ENCODE measurements around the gene CTNNA3. TPM values are rescaled to one million over a fixed set of nuclear protein-coding genes. Genes with fewer than 3 reads are reported as not detected.

Gene CTNNA3
- total RNA-seq, 2 experiments from 2014 or later, result 0.30 TPM; not detected in 1

DNA sequence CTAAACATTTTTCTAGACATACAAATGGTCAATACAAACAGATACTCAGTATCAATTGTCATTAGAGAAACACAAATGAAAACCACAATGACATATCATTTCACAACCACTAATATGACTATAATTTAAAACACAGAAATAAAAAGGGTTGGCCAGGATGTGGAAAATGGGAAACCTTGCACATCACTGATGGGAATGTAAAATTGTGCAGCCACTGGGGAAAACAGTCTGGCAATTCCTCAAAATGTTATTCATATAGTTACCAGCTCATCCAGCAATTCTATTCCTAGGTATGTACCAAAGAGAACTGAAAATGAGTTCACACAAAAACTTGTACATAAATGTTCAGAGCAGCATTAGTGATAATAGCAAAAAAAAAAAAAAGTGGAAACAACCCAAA is 876.3 kb downstream of the CTNNA3 start:
- ATAC-seq, result no peak
- DNase-seq, result no peak
- H3K4me3 Mint-ChIP-seq, result no peak overlapping the region
- no peak overlapping the region for H3K27ac Mint-ChIP-seq
- intact Hi-C loops (cut with DNase I, micrococcal nuclease), result no loop called here
- H3K36me3 Mint-ChIP-seq (ENCODE audit: low read depth), result no peaks in the 10 kb centered on the region
- POLR2A ChIA-PET, result no interaction called here
- CTCF ChIA-PET, result no interaction called here
- H3K4me1 Mint-ChIP-seq, result no peaks in the 10 kb centered on the region
- no peaks in the 10 kb centered on the region for H3K9me3 Mint-ChIP-seq (ENCODE audit: low read depth)
- H3K27me3 Mint-ChIP-seq, result no peaks in the 10 kb centered on the region

DNA sequence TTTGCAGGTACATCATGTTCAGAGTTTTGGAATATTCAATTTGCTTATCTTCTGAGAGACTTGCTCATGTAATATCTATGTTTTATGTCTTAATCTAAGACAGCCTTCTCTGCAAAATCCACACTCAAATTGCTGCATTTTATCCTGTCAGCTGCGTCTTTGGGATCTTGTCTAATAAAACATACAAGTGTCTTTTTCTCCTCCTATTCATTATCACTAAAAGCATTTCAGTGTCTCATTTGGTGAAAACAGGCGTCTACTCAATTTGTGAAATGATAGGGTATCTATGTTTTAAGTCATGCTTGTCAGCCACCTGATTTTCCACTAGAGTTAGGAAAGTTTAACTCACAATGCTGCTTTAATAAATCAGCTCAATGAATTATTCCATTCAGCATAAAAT is 882.9 kb downstream of the CTNNA3 start:
- Mint-ChIP-seq H3K27me3 (no peaks in the 10 kb centered on the region), H3K4me1 (no peaks in the 10 kb centered on the region), H3K27ac (no peak overlapping the region), H3K36me3 (ENCODE audit: low read depth) (no peaks in the 10 kb centered on the region), H3K4me3 (no peak overlapping the region), H3K9me3 (ENCODE audit: low read depth) (no peaks in the 10 kb centered on the region)
- intact Hi-C loops (cut with DNase I, micrococcal nuclease), result no loop called here
- ChIA-PET POLR2A (no interaction called here), CTCF (no interaction called here)
- no peak for ATAC-seq
- DNase-seq, result no peak

DNA sequence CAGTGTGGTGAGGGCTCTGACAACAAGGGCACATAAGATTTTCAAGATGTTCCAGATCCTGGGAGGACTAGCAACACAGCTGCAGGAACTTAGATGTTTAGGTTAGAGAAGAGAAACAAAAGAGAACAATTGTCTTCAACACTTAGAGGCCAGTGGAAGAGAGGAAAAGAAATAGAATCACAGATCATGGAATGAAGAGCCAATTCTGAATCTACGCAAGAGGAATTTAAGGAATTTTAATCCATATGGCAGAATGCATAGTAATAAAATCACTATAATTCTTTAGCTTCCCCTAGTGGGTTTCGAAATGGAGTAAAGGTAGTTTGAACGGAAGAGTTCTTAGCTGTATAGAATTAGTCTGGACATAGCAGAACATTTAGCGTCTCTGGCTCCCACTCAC is 884.8 kb downstream of the CTNNA3 start:
- H3K27ac Mint-ChIP-seq, result no peak overlapping the region
- POLR2A ChIA-PET, result no interaction called here
- H3K36me3 Mint-ChIP-seq (ENCODE audit: low read depth), result no peaks in the 10 kb centered on the region
- intact Hi-C loops (cut with DNase I, micrococcal nuclease), result no loop called here
- no peaks in the 10 kb centered on the region for H3K27me3 Mint-ChIP-seq
- no peaks in the 10 kb centered on the region for H3K4me1 Mint-ChIP-seq
- CTCF ChIA-PET, result no interaction called here
- no peak overlapping the region for H3K4me3 Mint-ChIP-seq
- DNase-seq (no peak), ATAC-seq (no peak)
- no peaks in the 10 kb centered on the region for H3K9me3 Mint-ChIP-seq (ENCODE audit: low read depth)

DNA sequence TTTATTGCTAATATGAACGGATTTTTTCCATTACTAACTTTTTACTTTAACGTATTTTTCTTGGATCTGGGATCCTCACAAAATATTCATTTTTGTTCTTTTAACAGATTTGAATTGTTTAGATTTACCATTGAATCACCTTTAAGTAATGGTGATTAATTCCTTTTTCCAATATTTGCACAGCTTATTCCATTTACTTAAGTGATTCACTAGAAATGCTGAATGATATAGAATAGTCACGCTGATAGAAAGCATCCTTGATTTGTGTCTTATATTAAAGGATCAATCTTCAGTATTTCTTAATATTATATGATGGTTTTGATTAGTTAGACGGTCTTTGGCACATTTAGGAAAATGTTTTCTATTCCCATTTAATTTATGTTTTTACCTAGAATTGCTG is 886.6 kb downstream of the CTNNA3 start:
- Mint-ChIP-seq H3K4me1 (no peaks in the 10 kb centered on the region), H3K27me3 (no peaks in the 10 kb centered on the region), H3K27ac (no peak overlapping the region), H3K36me3 (ENCODE audit: low read depth) (no peaks in the 10 kb centered on the region), H3K9me3 (ENCODE audit: low read depth) (no peaks in the 10 kb centered on the region), H3K4me3 (no peak overlapping the region)
- ChIA-PET POLR2A (no interaction called here), CTCF (interaction anchor here (0.6 kb wide), 1 partner anchor 83 kb away, joined by 3 read pairs; no protein-coding TSS in a partner anchor)
- DNase-seq (no peak), ATAC-seq (no peak)
- intact Hi-C loops (cut with DNase I, micrococcal nuclease), result no loop called here

DNA sequence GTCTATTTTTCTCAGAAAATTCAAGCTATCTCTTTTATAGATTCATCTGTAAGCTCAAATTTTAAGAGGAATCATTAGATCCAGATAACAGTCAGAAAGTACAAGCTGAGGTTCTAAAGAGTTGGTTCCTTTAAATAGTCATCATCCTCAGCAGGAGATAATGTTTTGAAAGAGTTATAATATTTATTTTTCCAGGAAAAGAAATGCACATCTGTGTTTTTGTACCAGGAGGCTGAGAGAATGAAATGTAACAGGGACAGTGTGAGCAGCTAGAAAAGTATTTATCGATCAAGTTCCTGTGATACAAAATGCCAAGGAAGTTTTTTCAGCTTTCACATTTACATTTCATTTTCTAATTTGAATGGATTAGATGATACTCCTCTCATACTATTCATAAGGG is 890.4 kb downstream of the CTNNA3 start:
- ChIA-PET POLR2A (no interaction called here), CTCF (no interaction called here)
- Mint-ChIP-seq H3K4me1 (no peaks in the 10 kb centered on the region), H3K4me3 (no peak overlapping the region), H3K36me3 (ENCODE audit: low read depth) (no peaks in the 10 kb centered on the region), H3K27ac (no peak overlapping the region), H3K9me3 (ENCODE audit: low read depth) (no peaks in the 10 kb centered on the region), H3K27me3 (no peaks in the 10 kb centered on the region)
- DNase-seq, result no peak
- intact Hi-C loops (cut with DNase I, micrococcal nuclease), result no loop called here
- no peak for ATAC-seq

DNA sequence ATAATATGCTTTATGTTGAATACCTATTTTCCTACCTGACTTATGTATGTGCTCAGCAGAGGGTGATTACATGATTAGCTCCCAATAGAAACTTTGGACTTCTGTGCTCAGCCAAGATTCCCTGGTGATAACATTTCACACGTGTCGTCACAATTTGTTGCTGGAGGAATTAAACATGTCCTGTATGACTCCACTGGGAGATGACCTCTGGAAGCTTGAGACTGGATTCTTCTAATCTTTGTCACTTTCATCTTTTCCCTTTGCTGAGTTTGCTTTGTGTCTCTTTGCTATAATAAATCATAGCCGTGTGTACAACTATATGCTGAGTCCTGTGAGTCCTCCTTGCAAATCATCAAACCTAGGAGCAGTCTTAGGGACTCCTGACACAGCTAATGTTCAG is 891.0 kb downstream of the CTNNA3 start:
- no peaks in the 10 kb centered on the region for H3K4me1 Mint-ChIP-seq
- no peak overlapping the region for H3K4me3 Mint-ChIP-seq
- no peak overlapping the region for H3K27ac Mint-ChIP-seq
- intact Hi-C loops (cut with DNase I, micrococcal nuclease), result no loop called here
- H3K9me3 Mint-ChIP-seq (ENCODE audit: low read depth), result no peaks in the 10 kb centered on the region
- ChIA-PET CTCF (no interaction called here), POLR2A (no interaction called here)
- DNase-seq (no peak), ATAC-seq (no peak)
- no peaks in the 10 kb centered on the region for H3K27me3 Mint-ChIP-seq
- no peaks in the 10 kb centered on the region for H3K36me3 Mint-ChIP-seq (ENCODE audit: low read depth)

DNA sequence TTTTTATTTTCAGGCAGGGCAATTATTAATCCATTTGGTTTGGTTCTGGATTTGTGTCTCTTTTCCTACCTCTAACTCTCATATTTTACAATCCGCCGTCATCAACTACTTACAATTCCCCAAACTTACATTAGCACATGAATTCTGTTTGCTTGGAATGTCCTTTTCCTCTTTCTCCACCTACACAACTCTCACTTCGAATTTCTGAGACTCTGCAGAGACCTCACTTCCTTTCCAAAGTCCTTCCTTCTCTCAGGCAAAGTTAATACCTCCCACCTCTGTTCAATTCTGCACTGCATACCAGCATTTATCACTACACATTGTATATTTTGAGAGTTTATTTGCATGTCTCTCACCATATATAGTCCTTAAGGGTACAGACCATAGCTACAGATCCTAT is 892.8 kb downstream of the CTNNA3 start:
- no peaks in the 10 kb centered on the region for H3K9me3 Mint-ChIP-seq (ENCODE audit: low read depth)
- POLR2A ChIA-PET, result no interaction called here
- H3K4me3 Mint-ChIP-seq, result no peak overlapping the region
- CTCF ChIA-PET, result no interaction called here
- no peaks in the 10 kb centered on the region for H3K27me3 Mint-ChIP-seq
- ATAC-seq, result no peak
- DNase-seq, result no peak
- intact Hi-C loops (cut with DNase I, micrococcal nuclease), result no loop called here
- no peaks in the 10 kb centered on the region for H3K36me3 Mint-ChIP-seq (ENCODE audit: low read depth)
- H3K4me1 Mint-ChIP-seq, result no peaks in the 10 kb centered on the region
- no peak overlapping the region for H3K27ac Mint-ChIP-seq

DNA sequence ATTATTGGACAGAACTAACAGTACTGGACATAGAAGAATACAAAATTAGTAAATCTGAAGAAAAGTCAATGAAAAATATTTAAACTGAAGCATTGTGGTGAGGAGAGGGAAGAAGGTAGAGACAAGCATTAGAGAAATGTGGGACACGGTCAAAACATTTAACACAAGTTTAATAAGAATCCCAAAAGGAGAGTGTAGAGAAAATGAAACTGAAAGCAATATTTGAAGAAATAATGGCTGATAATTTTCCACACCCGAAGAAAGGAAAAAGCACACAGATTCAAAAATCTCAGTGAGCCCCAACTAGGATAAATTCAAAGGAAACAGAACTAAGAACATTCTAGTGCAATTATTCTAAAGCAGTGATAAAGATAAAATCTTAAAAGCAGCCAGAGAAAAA is 896.5 kb downstream of the CTNNA3 start:
- no peaks in the 10 kb centered on the region for H3K36me3 Mint-ChIP-seq (ENCODE audit: low read depth)
- CTCF ChIA-PET, result no interaction called here

DNA sequence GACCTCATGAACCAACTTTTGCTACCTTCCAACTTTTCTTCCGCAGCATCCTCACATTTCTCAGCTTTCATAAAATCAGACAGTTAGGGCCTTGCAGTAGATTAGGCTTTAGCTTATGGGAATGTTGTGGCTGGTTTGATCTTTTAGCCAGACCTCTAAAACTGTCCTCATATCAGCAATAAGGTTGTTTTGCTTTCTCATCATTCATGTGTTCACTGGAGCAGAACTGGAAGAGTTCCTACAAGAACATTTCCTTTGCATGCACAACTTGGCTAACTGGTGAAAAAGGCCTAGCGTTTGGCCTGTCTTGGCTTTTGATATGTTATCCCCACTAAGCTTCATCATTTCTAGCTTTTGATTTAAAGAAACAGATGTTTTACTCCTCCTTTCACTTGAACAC is 900.1 kb downstream of the CTNNA3 start:
- no peak overlapping the region for H3K4me3 Mint-ChIP-seq
- no peak overlapping the region for H3K27ac Mint-ChIP-seq
- no peaks in the 10 kb centered on the region for H3K36me3 Mint-ChIP-seq (ENCODE audit: low read depth)
- ATAC-seq (no peak), DNase-seq (no peak)
- H3K9me3 Mint-ChIP-seq (ENCODE audit: low read depth), result no peaks in the 10 kb centered on the region
- no peaks in the 10 kb centered on the region for H3K27me3 Mint-ChIP-seq
- ChIA-PET CTCF (no interaction called here), POLR2A (no interaction called here)
- intact Hi-C loops (cut with DNase I, micrococcal nuclease), result no loop called here
- no peaks in the 10 kb centered on the region for H3K4me1 Mint-ChIP-seq

More for the DNA sequence above, 896.5 kb downstream of the CTNNA3 start:
- H3K9me3 Mint-ChIP-seq (ENCODE audit: low read depth), result no peaks in the 10 kb centered on the region
- H3K4me3 Mint-ChIP-seq, result no peak overlapping the region
- POLR2A ChIA-PET, result no interaction called here
- DNase-seq (no peak), ATAC-seq (no peak)
- no peaks in the 10 kb centered on the region for H3K27me3 Mint-ChIP-seq
- intact Hi-C loops (cut with DNase I, micrococcal nuclease), result no loop called here
- no peak overlapping the region for H3K27ac Mint-ChIP-seq
- H3K4me1 Mint-ChIP-seq, result no peaks in the 10 kb centered on the region

DNA sequence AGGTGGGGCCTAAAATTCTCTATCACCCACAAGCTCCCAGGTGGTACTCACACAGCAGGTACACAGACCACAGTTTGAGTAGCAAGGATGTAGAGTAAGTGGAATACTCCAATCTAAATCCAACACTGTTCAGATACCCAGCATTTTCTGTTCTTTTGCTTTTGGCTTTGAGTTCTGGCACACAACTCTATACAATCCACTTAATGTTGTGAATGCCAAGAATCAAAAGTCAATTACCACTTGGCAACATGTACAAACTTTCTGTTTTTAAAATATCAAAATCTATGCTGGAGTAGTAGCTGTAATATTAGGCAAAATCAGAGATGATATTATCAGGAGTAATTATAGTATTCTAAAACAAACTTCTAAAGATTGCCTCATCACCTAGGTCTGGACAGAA is 903.6 kb downstream of the CTNNA3 start:
- DNase-seq, result no peak
- no peaks in the 10 kb centered on the region for H3K4me1 Mint-ChIP-seq
- ChIA-PET POLR2A (no interaction called here), CTCF (no interaction called here)
- intact Hi-C loops (cut with DNase I, micrococcal nuclease), result no loop called here
- no peak overlapping the region for H3K27ac Mint-ChIP-seq
- no peaks in the 10 kb centered on the region for H3K27me3 Mint-ChIP-seq
- no peak overlapping the region for H3K4me3 Mint-ChIP-seq
- ATAC-seq, result no peak
- no peaks in the 10 kb centered on the region for H3K9me3 Mint-ChIP-seq (ENCODE audit: low read depth)
- H3K36me3 Mint-ChIP-seq (ENCODE audit: low read depth), result no peaks in the 10 kb centered on the region

DNA sequence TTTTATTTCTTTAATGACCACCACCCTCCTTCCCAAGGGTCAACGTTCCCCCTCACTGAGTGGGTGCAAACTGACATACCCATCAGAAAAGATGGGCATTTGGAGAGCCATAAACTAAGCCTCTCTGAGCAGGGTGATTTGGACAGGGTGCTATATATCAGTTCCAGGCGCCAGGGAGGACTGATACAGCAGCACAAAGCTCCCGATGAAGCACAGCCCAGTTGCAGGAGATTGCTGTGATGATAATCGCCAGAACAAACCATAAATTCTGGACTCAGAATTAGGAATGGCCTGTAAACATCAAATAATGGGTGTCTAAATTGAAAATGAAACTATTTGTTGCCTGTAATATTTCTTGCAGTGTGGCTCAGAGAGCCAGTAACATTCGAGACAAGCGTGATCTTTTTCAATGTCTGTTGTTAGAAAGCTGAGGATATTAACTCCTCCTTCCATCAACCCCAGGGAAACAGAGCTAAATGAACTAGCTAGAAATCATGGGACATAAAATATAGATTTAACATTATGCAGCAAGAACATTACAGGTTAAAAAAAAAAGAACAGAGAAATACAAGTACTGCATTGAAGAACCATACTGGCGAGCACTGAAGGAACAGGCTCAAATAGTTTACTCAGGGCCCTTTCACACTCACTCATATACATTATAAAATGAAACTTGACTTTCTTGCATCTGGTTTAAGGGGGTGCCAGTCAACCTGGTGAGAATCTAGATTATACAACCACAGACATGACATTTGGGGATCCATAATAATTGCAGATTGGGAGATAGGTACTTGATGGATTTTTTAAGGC is 907.6 kb downstream of the CTNNA3 start:
- Mint-ChIP-seq H3K9me3 (ENCODE audit: low read depth) (no peaks in the 10 kb centered on the region), H3K27ac (no peak overlapping the region), H3K36me3 (ENCODE audit: low read depth) (no peaks in the 10 kb centered on the region), H3K27me3 (no peaks in the 10 kb centered on the region), H3K4me3 (no peak overlapping the region), H3K4me1 (no peaks in the 10 kb centered on the region)
- CTCF ChIA-PET, result no interaction called here
- intact Hi-C loops (cut with DNase I, micrococcal nuclease), result no loop called here
- DNase-seq (no peak), ATAC-seq (no peak)
- POLR2A ChIA-PET, result no interaction called here

DNA sequence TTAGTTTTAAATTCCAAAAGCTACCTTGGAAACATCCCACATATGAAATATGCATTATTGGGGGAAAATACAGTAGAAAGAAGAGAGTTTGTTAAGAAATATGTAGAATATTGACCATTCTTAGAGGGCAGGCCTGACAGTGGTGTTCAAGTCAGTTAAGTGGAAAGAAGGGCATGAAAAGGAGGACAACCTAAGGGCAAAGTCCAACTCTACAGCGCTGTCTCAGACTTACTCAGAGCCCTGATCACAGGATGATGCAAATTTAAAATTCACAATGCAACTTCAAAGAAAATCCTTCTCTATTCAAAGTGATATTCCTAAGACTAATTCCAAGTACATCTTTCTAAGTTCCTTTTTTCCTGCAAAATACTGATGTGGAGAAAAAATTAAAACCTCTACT is 909.3 kb downstream of the CTNNA3 start:
- H3K9me3 Mint-ChIP-seq (ENCODE audit: low read depth), result no peaks in the 10 kb centered on the region
- no peaks in the 10 kb centered on the region for H3K4me1 Mint-ChIP-seq
- H3K4me3 Mint-ChIP-seq, result no peak overlapping the region
- H3K27ac Mint-ChIP-seq, result no peak overlapping the region
- intact Hi-C loops (cut with DNase I, micrococcal nuclease), result no loop called here
- ATAC-seq (no peak), DNase-seq (no peak)
- POLR2A ChIA-PET, result no interaction called here
- H3K27me3 Mint-ChIP-seq, result no peaks in the 10 kb centered on the region
- CTCF ChIA-PET, result interaction anchor here (0.6 kb wide), 1 partner anchor 98 kb away, joined by 3 read pairs; no protein-coding TSS in a partner anchor
- no peaks in the 10 kb centered on the region for H3K36me3 Mint-ChIP-seq (ENCODE audit: low read depth)

DNA sequence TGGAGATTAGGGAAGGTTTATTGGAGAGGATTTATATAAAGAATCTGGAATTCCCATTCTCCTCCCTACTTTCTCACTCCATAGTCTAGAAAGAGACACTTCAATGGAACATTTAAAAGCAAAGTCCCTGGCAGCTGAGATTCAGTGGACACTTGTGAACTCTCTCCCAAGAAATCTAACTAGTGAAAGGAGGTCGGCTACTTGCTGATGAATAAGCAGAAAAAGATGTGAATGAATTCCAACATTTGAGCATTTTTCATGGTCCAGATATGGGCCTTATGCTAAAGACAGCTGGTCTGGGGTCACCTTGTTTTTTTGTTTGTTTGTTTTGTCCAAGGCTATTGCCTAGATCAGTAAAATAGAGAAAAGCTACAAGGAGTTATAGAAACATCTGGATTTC is 911.2 kb downstream of the CTNNA3 start:
- no peak overlapping the region for H3K4me3 Mint-ChIP-seq
- ChIA-PET CTCF (no interaction called here), POLR2A (no interaction called here)
- H3K27me3 Mint-ChIP-seq, result no peaks in the 10 kb centered on the region
- intact Hi-C loops (cut with DNase I, micrococcal nuclease), result no loop called here
- DNase-seq, result no peak
- H3K4me1 Mint-ChIP-seq, result no peaks in the 10 kb centered on the region
- no peak for ATAC-seq
- no peaks in the 10 kb centered on the region for H3K9me3 Mint-ChIP-seq (ENCODE audit: low read depth)
- H3K36me3 Mint-ChIP-seq (ENCODE audit: low read depth), result no peaks in the 10 kb centered on the region
- no peak overlapping the region for H3K27ac Mint-ChIP-seq

All from activated CD4-positive, alpha-beta T cell treated with anti-CD3 and anti-CD28 coated beads for 36 hours (primary cell).